ENCODE measurements around the gene PNMT.
A peak's percentile ranks its signal among the peaks of the same experiment; 100 is the strongest.

The PNMT gene

GRCh38 chr17:39634384-39634871 lies 33.8 kb upstream of the PNMT start:
- DNase-seq = peak; percentile 16

DNA sequence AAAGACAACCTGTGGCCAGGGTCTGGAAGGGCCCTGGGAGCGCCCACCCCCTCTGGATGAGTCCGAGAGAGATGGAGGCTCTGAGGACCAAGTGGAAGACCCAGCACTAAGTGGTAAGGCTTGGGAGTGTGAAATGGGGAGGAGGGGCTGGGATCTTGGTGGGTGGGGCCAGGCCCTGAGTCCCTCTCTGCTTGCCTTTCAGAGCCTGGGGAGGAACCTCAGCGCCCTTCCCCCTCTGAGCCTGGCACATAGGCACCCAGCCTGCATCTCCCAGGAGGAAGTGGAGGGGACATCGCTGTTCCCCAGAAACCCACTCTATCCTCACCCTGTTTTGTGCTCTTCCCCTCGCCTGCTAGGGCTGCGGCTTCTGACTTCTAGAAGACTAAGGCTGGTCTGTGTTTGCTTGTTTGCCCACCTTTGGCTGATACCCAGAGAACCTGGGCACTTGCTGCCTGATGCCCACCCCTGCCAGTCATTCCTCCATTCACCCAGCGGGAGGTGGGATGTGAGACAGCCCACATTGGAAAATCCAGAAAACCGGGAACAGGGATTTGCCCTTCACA lies 32.6 kb upstream of the PNMT start:
- DNase-seq = no peak

GRCh38 chr17:39636587-39636926 lies 31.7 kb upstream of the PNMT start:
- DNase-seq = no peak

DNA sequence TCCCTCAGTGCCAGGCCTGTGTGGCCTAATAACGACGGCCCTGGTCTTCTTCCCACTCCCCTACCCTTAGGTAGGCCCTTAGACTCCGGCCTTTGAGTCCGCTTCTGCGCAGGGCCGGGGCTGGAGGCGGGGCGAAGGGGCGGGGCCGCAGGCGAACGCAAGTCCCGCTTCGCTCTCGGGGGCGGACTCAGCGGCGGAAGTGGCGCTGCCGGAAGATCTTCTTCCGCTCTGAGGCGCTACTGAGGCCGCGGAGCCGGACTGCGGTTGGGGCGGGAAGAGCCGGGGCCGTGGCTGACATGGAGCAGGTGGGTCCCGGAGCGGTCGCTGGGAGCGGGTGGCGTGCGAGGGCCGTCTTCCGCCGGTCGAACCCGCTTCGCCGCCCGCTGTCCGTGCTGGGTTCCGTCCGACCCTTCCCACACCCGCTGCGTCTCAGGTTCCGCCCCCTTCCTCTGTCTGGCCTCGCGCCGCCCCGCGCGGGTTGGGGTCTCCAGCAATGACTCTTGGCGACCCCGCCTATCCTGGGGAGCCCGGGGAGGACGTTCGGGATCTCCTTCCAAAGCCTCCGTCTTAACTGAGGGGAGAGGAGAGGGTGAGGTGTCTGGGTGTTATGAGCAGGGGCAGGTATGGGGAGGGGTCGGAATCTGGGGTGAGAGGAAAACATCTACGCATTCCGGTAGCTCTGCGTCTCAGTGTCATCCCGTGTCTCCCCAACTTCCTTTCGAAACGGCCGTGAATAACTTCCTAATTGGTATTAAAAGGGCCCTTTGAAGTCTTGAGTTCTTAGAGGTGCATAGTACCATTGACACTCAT lies 31.1 kb upstream of the PNMT start, which contains the start of gene STARD3:
Gene STARD3, plus strand, starts transcription at position 218 of the 810 bp plus-strand sequence. CDS start 16,388 bp downstream, outside the sequence.
- DNase-seq = peak; percentile 87

DNA sequence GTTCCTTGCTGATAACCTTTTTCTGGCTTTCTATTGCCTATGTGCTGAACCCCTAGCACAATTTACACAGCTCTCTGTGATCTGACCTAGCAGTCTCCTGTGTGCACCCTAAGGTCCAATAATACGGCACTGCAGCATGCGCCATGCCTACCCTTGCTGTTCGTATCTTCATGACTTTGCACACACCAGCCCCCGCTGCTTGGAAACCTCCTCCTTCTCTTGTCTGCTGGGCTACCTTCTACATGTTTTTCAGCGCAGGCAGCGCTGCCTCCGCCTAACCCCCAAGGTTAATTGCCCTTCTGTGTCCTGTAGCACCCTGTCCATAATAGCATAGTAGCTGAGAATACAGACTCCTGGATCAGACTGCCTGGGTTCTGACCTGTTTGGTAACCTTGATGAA lies 29.9 kb upstream of the PNMT start:
- DNase-seq = no peak

DNA sequence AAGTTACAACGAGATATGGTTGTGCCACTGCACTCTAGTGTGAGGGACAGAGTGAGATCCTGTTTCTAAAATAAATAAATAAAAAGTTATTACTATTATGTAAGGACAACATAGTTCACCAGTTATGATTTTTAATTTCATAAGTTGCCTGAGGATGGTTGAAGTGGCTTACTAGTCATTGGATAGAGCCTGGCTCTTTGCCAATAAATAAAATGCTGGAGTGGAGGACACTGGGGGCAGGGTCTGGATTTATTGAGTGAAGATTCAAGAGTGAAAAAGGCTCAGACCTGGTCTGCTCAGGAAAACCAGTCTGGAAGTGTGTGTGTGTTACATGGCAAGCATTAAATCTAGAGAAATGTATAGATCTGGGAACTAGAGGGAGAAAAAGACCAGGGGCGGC lies 29.2 kb upstream of the PNMT start:
- no peak for DNase-seq

- DNase-seq = no peak
These were observed 28.4 kb upstream of the PNMT start for GRCh38 chr17:39639566-39640458.

- no peak for DNase-seq
These were observed 27.6 kb upstream of the PNMT start for GRCh38 chr17:39640591-39641031.

GRCh38 chr17:39641097-39641496 lies 27.2 kb upstream of the PNMT start:
- no peak for DNase-seq

- no peak for DNase-seq
These were observed 26.4 kb upstream of the PNMT start for GRCh38 chr17:39641883-39642282.

DNA sequence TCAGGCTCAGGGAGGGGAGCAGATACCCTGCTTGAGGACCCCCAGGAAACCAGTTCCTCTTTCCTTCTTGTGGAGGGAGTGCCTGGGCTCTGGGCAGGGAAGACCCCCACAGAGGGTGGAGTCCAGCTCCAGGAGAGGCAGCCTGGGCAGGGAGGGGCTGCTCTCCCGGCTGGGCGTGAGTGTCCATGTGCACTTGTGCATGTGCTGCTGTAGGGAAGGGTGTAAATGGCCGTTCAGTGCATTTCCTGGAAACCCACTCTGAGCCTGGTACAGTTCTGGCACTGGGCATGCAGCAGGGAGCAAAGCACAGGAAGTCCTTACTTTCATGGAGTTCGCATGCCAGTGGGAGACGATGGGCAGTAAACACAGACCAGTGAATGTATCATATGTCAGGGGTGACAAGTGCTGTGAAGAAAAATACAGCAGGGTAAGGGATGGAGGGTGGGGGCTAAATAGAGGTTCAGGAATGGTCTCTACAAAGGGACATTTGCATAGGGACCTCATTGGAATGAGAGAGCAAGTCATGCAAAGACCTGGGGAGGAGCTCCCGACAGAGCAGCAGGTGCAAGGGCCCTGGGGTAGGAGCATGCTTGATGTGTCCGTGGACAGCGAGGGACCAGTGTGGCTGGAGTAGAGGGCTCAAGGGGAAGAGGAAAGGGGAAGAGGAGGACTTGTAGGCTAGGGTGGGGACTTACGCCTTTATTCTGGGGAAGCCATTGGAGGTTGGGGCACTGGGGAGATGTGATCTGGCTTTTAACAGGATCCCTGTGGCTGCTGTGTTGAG lies 25.8 kb upstream of the PNMT start:
- no peak for DNase-seq

DNA sequence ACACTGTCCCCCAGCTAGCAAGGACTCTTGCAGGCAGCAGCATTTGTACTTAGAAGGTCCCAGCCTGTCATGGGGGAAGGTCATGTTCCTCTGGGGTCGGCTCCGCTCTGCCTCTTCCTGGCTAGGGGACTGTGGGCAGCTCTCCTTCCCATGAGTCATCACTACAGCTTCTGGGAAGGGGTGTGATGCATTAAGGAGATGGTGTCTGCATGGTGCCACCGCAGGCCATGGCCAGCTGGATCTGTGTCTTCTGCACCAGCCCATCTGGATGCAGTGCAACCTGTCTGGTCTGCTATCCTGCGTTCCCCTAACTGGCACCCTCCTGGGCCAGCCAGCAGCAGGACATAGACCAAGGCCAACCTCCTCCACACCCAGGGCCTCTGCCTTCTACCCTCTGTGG lies 25.0 kb upstream of the PNMT start:
- no peak for DNase-seq

GRCh38 chr17:39647256-39647655 lies 21.0 kb upstream of the PNMT start:
- DNase-seq = no peak

- DNase-seq = no peak
These were observed 19.5 kb upstream of the PNMT start for GRCh38 chr17:39648616-39649366.

DNA sequence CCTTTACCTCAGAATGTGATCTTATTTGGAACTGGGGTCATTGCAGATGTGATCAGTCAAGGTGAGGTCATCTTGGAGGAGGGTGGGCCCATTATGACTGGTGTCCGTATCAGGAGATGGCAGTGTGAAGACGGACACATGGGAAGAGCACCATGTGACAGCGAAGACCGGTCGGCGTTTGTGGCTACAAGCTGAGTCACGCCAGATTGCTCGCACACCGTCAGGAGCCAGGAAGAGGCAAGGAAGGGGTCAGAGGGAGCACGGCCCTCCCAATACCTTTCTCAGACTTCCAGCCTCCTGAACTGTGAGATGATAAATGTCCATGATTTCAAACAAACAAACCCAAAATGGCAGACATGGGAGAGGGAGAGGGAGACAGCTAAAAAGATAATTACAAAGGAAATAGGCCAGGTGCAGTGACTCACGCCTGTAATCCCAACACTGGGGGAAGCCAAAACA lies 18.1 kb upstream of the PNMT start:
- no peak for DNase-seq

DNA sequence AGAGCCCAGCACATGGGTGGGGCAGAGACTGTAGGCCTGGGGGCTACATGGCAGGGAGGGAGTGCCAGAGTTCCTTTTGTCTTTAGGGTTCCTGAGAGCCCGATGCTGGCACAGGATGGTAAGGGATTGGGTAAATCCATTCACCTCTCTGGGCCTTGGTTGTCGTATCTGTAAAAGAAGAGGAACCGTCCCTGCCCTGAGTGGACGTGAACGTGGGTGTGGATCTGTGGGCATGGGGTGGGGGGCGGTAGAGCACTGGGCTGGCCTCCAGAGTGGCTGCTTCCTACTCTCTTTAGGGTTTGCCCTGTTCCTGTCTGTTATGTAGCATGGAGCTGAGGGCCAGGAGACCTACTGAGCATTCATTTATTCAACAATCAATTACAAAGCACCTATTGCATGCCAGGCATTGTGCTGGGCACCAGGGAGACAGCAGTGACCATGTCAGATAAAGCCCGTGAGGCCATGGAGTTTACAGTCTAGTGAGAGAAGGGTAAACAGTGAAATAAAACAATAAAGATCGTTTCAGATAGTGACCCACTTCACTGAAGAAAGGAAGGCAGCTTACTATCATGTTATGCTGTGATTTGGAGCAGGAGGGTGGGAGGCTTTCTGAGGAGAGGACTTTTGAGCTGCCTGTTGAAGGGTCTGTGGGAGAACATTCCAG lies 16.2 kb upstream of the PNMT start:
- no peak for DNase-seq

- no peak for DNase-seq
These were observed 15.5 kb upstream of the PNMT start for GRCh38 chr17:39652587-39653315.

DNA sequence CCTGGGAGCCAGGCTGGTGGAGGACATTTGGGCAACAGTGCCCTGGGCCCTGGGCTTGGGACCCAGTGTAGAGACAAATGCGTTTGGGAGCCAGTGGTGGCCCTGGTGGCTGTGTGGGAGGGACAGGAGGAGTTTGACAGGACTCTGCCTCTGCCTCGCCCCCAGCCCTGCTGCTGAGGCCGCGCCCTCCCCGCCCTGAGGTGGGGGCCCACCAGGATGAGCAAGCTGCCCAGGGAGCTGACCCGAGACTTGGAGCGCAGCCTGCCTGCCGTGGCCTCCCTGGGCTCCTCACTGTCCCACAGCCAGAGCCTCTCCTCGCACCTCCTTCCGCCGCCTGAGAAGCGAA lies 15.0 kb upstream of the PNMT start:
- DNase-seq = no peak

DNA sequence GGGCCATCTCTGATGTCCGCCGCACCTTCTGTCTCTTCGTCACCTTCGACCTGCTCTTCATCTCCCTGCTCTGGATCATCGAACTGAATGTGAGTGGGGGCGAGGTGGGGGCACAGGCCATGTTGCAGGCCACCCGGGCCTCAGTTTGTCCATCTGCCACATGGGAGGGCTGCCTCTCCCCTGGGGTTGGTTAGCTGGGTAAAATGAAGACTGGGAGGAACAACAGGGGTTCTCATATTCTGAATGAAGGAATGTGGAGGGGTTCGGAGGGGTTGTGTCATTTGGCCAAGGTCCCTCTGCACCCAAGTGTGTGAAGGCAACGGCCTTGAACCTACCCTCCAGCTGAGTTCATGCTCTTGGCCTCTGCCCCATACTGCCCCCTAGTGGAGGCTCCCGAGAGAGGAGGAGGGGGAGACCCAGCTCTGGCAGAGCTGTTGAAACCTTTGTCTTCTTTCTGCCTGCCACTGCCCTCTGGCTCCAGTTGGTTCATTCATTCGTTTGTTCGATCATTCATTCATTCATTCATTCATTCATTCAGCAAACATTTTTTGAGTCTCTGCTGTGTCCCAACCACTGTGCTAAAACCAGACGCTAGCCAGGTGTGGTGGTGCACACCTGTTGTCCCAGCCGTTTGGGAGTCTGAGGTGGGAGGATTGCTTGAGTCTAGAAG lies 14.5 kb upstream of the PNMT start:
- peak; percentile 50 for DNase-seq

DNA sequence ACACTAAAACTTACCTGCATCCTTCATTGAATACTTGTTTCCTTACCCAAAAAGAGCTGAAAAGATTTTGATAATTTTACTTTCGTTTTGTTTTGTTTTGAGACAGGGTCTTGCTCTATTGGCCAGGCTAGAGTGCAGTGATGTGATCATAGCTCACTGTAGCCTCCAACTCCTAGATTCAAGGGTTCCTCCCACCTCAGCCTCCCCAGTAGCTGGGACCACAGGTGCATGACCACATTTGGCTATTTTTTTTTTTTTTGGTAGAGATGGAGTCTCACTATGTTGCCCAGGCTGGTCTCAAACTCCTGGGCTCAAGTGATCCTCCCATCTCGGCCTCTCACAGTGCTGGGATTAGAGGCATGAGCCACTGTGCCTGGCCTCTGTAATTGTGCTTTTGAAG lies 13.1 kb upstream of the PNMT start:
- no peak for DNase-seq

Data from NCI-H1092 (cell line).